H1 (cell line): ENCODE results near the gene JPH2. TPM values are rescaled to one million over a fixed set of nuclear protein-coding genes. Genes with fewer than 3 reads are reported as not detected.

ENCODE experiments used
- CTCF ChIA-PET: fragments of 300-600 bp; sonication (Branson Sonifier 250); formaldehyde crosslinking; loops from one replicate; lab custom pipeline; 2021; ENCODE audit not compliant: partially characterized antibody; lab: Charles Lee
- POLR2A ChIA-PET: fragments of 300-600 bp; sonication (Branson Sonifier 250); formaldehyde crosslinking; loops from one replicate; lab custom pipeline; 2021; ENCODE audit warnings: inconsistent platforms; ENCODE audit not compliant: partially characterized antibody; lab: Charles Lee
- DNase-seq, 2 experiments: peaks; one replicate each; pipeline versions ENCODE4 v3.0.0 to v3.0.0-alpha.2; 2010 to 2022; ENCODE audit warnings: low spot score in 2 of 2, low read depth in 1 of 2, mixed read lengths in 1 of 2
- FAIRE-seq: peaks from 2 replicates; lab custom pipeline; 2011; peaks lifted over from hg19 to GRCh38; lab: Jason Lieb, UNC
- H2AFZ ChIP-seq: 2 replicates; pipeline ENCODE4 v1.8.1; 2012; ENCODE audit warnings: low read length, inconsistent platforms
- H2AK5ac ChIP-seq: 2 replicates; pipeline ENCODE4 v1.6.1; 2013; ENCODE audit warnings: low read depth, low read length
- H2BK120ac ChIP-seq: replicated peaks from 2 replicates; pipeline ENCODE3; 2013; ENCODE audit warnings: low read depth, low read length, inconsistent platforms
- H2BK12ac ChIP-seq: 2 replicates; pipeline ENCODE4 v1.6.1; 2013; ENCODE audit warnings: low read depth, low read length
- H2BK15ac ChIP-seq: 2 replicates; pipeline ENCODE4 v1.6.1; 2013; ENCODE audit warnings: low read length
- H2BK20ac ChIP-seq: 2 replicates; pipeline ENCODE4 v1.6.1; 2013; ENCODE audit warnings: low read length
- H2BK5ac ChIP-seq: 2 replicates; pipeline ENCODE4 v1.6.1; 2013; ENCODE audit warnings: low read depth, low read length
- H3K14ac ChIP-seq: 2 replicates; pipeline ENCODE4 v1.6.1; 2013; ENCODE audit warnings: inconsistent platforms; ENCODE audit not compliant: insufficient read length
- H3K18ac ChIP-seq: 2 replicates; pipeline ENCODE4 v1.6.1; 2013; ENCODE audit warnings: low read length; ENCODE audit errors: extremely low read depth
- H3K23ac ChIP-seq: 2 replicates; pipeline ENCODE4 v1.6.1; 2013; ENCODE audit warnings: inconsistent platforms; ENCODE audit not compliant: insufficient read length
- H3K23me2 ChIP-seq: 2 replicates; pipeline ENCODE4 v1.6.1; 2013; ENCODE audit warnings: low read depth, low read length
- H3K27ac ChIP-seq: 2 replicates; pipeline ENCODE4 v1.6.1; 2011; ENCODE audit warnings: low read depth, low read length, inconsistent platforms
- H3K27me3 ChIP-seq, 4 experiments: replicated peaks in 1 of 4; 1 replicate in 1 of 4; 2 replicates in 3 of 4; pipeline versions ENCODE4 v1.6.1 to v1.8.1; 2011 to 2013; ENCODE audit warnings: low read length in 3 of 4, mild to moderate bottlenecking in 3 of 4, inconsistent platforms in 2 of 4, mixed read lengths in 2 of 4, moderate library complexity in 1 of 4; ENCODE audit not compliant: control insufficient read depth in 3 of 4, insufficient read depth in 3 of 4; ENCODE audit errors: extremely low read depth in 1 of 4
- H3K36me3 ChIP-seq, 4 experiments: 2 replicates each; pipeline versions ENCODE4 v1.6.1 to v1.8.1; 2011 to 2013; ENCODE audit warnings: mild to moderate bottlenecking in 4 of 4, low read length in 3 of 4, moderate library complexity in 2 of 4, control low read depth in 1 of 4, inconsistent platforms in 1 of 4; ENCODE audit not compliant: insufficient read depth in 4 of 4, control insufficient read depth in 2 of 4
- H3K4ac ChIP-seq: replicated peaks from 2 replicates; pipeline ENCODE3; 2013; ENCODE audit warnings: low read length, low read depth, mixed read lengths, inconsistent platforms; ENCODE audit not compliant: insufficient read length
- H3K4me1 ChIP-seq, 4 experiments: replicated peaks in 1 of 4; 1 replicate in 1 of 4; 2 replicates in 3 of 4; pipeline versions ENCODE4 v1.6.1 to v1.8.1; 2011 to 2013; ENCODE audit warnings: low read length in 3 of 4, inconsistent platforms in 2 of 4, mixed read lengths in 1 of 4; ENCODE audit not compliant: insufficient read depth in 4 of 4, control insufficient read depth in 3 of 4
- H3K4me2 ChIP-seq, 2 experiments: 2 replicates each; pipeline versions ENCODE4 v1.6.1 to v1.8.1; 2011 to 2013; ENCODE audit warnings: low read depth in 2 of 2, low read length in 2 of 2, control low read depth in 1 of 2, inconsistent platforms in 1 of 2, mild to moderate bottlenecking in 1 of 2; ENCODE audit not compliant: insufficient read depth in 1 of 2
- H3K4me3 ChIP-seq, 4 experiments: fragments of 200-600, 300-600 bp in 1 of 4; sonication (generic), shearing (Covaris generic), sonication (Bioruptor Twin) in 1 of 4; 2 replicates each; pipeline versions ENCODE4 v1.5.1 to v1.8.1; 2011 to 2016; ENCODE audit warnings: low read length in 4 of 4, low read depth in 3 of 4, control low read depth in 2 of 4, inconsistent platforms in 2 of 4, mild to moderate bottlenecking in 2 of 4, mixed read lengths in 1 of 4, moderate library complexity in 1 of 4; ENCODE audit not compliant: insufficient read depth in 2 of 4; ENCODE audit errors: extremely low read depth in 1 of 4
- H3K56ac ChIP-seq: replicated peaks from 2 replicates; pipeline ENCODE3; 2013; ENCODE audit warnings: low read depth, mild to moderate bottlenecking, mixed read lengths, low read length, inconsistent platforms; ENCODE audit not compliant: insufficient read length
- H3K79me1 ChIP-seq: 2 replicates; pipeline ENCODE4 v1.6.1; 2013; ENCODE audit warnings: low read depth, low read length, control low read depth
- H3K79me2 ChIP-seq, 2 experiments: 2 replicates each; pipeline versions ENCODE4 v1.6.1 to v1.8.1; 2012 to 2013; ENCODE audit warnings: low read length in 2 of 2, mild to moderate bottlenecking in 2 of 2, inconsistent platforms in 1 of 2; ENCODE audit not compliant: insufficient read depth in 2 of 2, control insufficient read depth in 1 of 2
- H3K9ac ChIP-seq, 4 experiments: replicated peaks in 1 of 4; 1 replicate in 1 of 4; 2 replicates in 3 of 4; pipeline versions ENCODE4 v1.6.1 to v1.8.1; 2011 to 2013; ENCODE audit warnings: low read depth in 3 of 4, low read length in 3 of 4, control low read depth in 2 of 4, mild to moderate bottlenecking in 2 of 4, moderate library complexity in 2 of 4, inconsistent platforms in 1 of 4; ENCODE audit errors: extremely low read depth in 1 of 4
- H3K9me3 ChIP-seq, 2 experiments: 2 replicates each; pipeline versions ENCODE4 v1.6.1 to v1.8.1; 2012 to 2013; ENCODE audit warnings: mild to moderate bottlenecking in 2 of 2, moderate library complexity in 2 of 2, control low read depth in 1 of 2, inconsistent platforms in 1 of 2, low read depth in 1 of 2, low read length in 1 of 2, mixed read lengths in 1 of 2; ENCODE audit not compliant: insufficient read depth in 2 of 2
- H4K20me1 ChIP-seq, 2 experiments: replicated peaks in 1 of 2; 2 replicates each; pipeline versions ENCODE3 to v1.8.1; 2011 to 2013; ENCODE audit warnings: inconsistent platforms in 2 of 2, low read length in 2 of 2, mild to moderate bottlenecking in 1 of 2; ENCODE audit not compliant: insufficient read depth in 2 of 2, control insufficient read depth in 1 of 2
- H4K5ac ChIP-seq: 2 replicates; pipeline ENCODE4 v1.6.1; 2013; ENCODE audit warnings: low read length, low read depth, mixed read lengths, inconsistent platforms; ENCODE audit not compliant: insufficient read length
- H4K8ac ChIP-seq: 2 replicates; pipeline ENCODE4 v1.8.0; 2013; ENCODE audit warnings: mild to moderate bottlenecking, moderate library complexity, low read length, inconsistent platforms; ENCODE audit not compliant: insufficient read depth; ENCODE audit errors: extremely low read depth
- H4K91ac ChIP-seq: replicated peaks from 2 replicates; pipeline ENCODE3; 2013; ENCODE audit warnings: low read length, mixed read lengths, inconsistent platforms; ENCODE audit not compliant: insufficient read length
- CTBP2 ChIP-seq: IDR thresholded peaks from 2 replicates; pipeline ENCODE4 v1.7.0; 2011; ENCODE audit warnings: borderline replicate concordance, mild to moderate bottlenecking, moderate library complexity, mixed read lengths, low read length; ENCODE audit not compliant: insufficient read depth, insufficient read length
- POU5F1 ChIP-seq: IDR thresholded peaks from 2 replicates; pipeline ENCODE4 v1.6.1; 2011; ENCODE audit warnings: low read depth, mild to moderate bottlenecking, low read length, moderate library complexity
- RNF2 ChIP-seq: fragments of 200-900, 300-1000 bp; sonication (generic); IDR thresholded peaks from 2 replicates; pipeline ENCODE4 v1.7.1; 2016; ENCODE audit warnings: borderline replicate concordance, low read depth, mild to moderate bottlenecking, antibody characterized with exemption, low read length; ENCODE audit not compliant: poor library complexity, severe bottlenecking; ENCODE audit errors: missing control alignments
- SP1 ChIP-seq: IDR thresholded peaks from 2 replicates; pipeline ENCODE4 v1.6.1; 2011; ENCODE audit warnings: low read depth, low read length
- SP4 ChIP-seq: IDR thresholded peaks from 2 replicates; pipeline ENCODE4 v1.6.1; 2012; ENCODE audit warnings: low read length, inconsistent platforms
- TCF12 ChIP-seq: IDR thresholded peaks from 2 replicates; pipeline ENCODE4 v1.6.1; 2011; ENCODE audit warnings: low read depth, mild to moderate bottlenecking, low read length
- TEAD4 ChIP-seq: IDR thresholded peaks from 2 replicates; pipeline ENCODE4 v1.6.1; 2012; ENCODE audit warnings: low read depth, low read length, inconsistent platforms, mixed read lengths
- YY1 ChIP-seq: IDR thresholded peaks from 2 replicates; pipeline ENCODE4 v1.6.1; 2011; ENCODE audit warnings: low read depth, mild to moderate bottlenecking, low read length
- whole genome bisulfite sequencing, 2 experiments: shearing (Covaris generic) in 1 of 2; methylation state at CpG; one replicate each; pipeline versions ENCODE4 v1.1.6 to v1.1.7; 2013 to 2015; ENCODE audit warnings: low lambda C conversion rate in 2 of 2, mixed read lengths in 2 of 2, inconsistent platforms in 1 of 2, low coverage in 1 of 2, missing lambda C conversion rate in 1 of 2; ENCODE audit not compliant: insufficient replicate concordance in 2 of 2, insufficient coverage in 1 of 2, insufficient read length in 1 of 2; ENCODE audit errors: extremely low coverage in 1 of 2, missing lambda C conversion rate in 1 of 2; 5-methylcytosine and 5-hydroxymethylcytosine counted together
- polyA plus RNA-seq, 7 experiments: library from polyadenylated mRNA; depleted of rRNA in 3 of 7; stranded (reverse) in 5 of 7; unstranded in 2 of 7; fragments of >200 nt in 5 of 7; fragments of 200-250 nt in 2 of 7; gene quantifications; 1 replicate in 5 of 7; 2 replicates in 1 of 7; 4 replicates in 1 of 7; pipeline versions ENCODE4 v1.2.1 to v1.2.3, GENCODE V29; 2011 to 2013; ENCODE audit warnings: missing spikeins in 2 of 7, mixed read lengths in 2 of 7
- total RNA-seq: library from RNA; stranded (reverse); fragmentation: NEBNext Ultra II Directional; extraction: Animal tissue kit (Norgen Biotek cat#: 25700); gene quantifications from 2 replicates; pipeline ENCODE4 v1.2.1, GENCODE V29; 2021

Gene JPH2
- total and polyA plus RNA-seq, 2 of the 8 experiments (the other 6 are each of a cell fraction or from before 2014, with no cell fraction given), result 0.59 to 1.3 TPM

DNA sequence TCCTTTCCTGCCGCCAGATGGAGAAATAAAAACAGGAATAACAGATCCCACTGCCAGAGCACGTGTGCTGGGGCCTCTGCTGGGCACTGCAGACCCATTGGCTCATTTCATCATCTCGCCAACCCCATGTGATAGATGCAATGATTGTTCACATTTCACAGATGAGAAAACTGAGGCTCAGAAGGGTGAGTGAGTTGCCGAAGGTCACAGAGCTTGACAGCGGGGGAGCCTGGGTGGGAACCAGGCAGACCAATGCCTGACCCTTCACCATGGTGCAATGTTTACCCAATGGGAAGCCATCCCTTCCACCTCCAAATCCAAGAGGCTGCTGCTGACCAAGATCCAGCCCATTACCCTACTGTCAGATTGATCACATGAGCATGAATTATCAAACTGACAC, 105.1 kb downstream of the JPH2 start:
- no peak overlapping the region for H3K56ac ChIP-seq
- DNase-seq (no peak), FAIRE-seq (no peak)
- no peaks in the 10 kb centered on the region for H3K23me2 ChIP-seq
- no peaks in the 10 kb centered on the region; the same call in 1 of the 2 replicates for H3K79me1 ChIP-seq
- no peak overlapping the region for H2BK15ac ChIP-seq
- H4K20me1 ChIP-seq, result no peaks in the 10 kb centered on the region
- H2BK12ac ChIP-seq, result no peak overlapping the region
- no peak overlapping the region for H3K14ac ChIP-seq
- H2BK20ac ChIP-seq, result no peak overlapping the region
- no peak overlapping the region for H3K4ac ChIP-seq
- no peak overlapping the region for H2AFZ ChIP-seq
- CTCF ChIA-PET, result interaction anchor here (0.6 to 8.1 kb wide), 14 partner anchors 9 to 543 kb away, joined by 3 to 98 read pairs (median 3); no protein-coding TSS in a partner anchor
- no peaks in the 10 kb centered on the region for H3K9me3 ChIP-seq
- H3K27ac ChIP-seq, result no peak overlapping the region
- no peak overlapping the region for H4K91ac ChIP-seq
- H4K8ac ChIP-seq, result no peak overlapping the region
- H2AK5ac ChIP-seq, result no peak overlapping the region
- H3K4me1 ChIP-seq, result no peaks in the 10 kb centered on the region
- no peak overlapping the region for H3K9ac ChIP-seq
- no peaks in the 10 kb centered on the region for H3K27me3 ChIP-seq
- H3K23ac ChIP-seq, result no peak overlapping the region
- no peak for TF ChIP-seq POU5F1
- no peak for TF ChIP-seq SP4
- no peak for TF ChIP-seq TEAD4
- TF ChIP-seq TCF12, result no peak
- TF ChIP-seq CTBP2, result no peak
- TF ChIP-seq SP1, result no peak
- TF ChIP-seq YY1, result no peak
- TF ChIP-seq RNF2, result no peak
- no peak overlapping the region for H3K4me3 ChIP-seq
- POLR2A ChIA-PET, result interaction anchor here (1.1 kb wide), 1 partner anchor 624 kb away, joined by 3 read pairs; no protein-coding TSS in a partner anchor
- no peak overlapping the region for H4K5ac ChIP-seq
- H2BK5ac ChIP-seq, result no peak overlapping the region
- no peak overlapping the region for H3K18ac ChIP-seq
- H3K79me2 ChIP-seq, result no peaks in the 10 kb centered on the region
- WGBS, 2 experiments, result 82% methylated on average over 5 of the region's 5 CpGs; no CpG with 5 or more reads in 1 of the 2 experiments
- H2BK120ac ChIP-seq, result no peak overlapping the region
- no peaks in the 10 kb centered on the region for H3K36me3 ChIP-seq
- H3K4me2 ChIP-seq, result no peak overlapping the region
